ENCODE data around the gene FBXO41. TPM values are rescaled to one million over a fixed set of nuclear protein-coding genes. Genes with fewer than 3 reads are reported as not detected.

FBXO41 gene
- total and polyA plus RNA-seq, 10 of the 15 experiments (the other 5 are each of a cell fraction or from before 2014, with no cell fraction given), result 1.9 to 38.9 (median 11.3) TPM

DNA sequence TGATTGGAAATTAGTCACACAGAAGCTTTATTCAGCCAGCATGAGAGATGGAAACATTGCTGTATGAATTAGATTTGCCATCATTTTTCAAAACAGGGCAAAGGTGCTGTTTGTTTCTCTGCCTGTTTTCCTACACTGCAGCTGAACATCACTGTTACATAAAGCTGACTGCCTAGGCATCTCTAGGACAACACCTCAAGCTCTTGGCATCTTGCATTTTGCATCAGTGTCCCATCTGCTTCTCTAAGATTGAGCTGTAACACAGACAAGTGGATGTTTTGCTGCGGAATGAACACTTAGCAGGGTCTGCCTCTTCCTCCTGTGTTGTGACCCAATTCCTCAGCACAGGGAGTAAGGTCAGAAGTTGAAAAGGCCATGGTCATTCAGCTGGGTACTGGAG is 45.3 kb downstream of the FBXO41 start:
- no peaks in the 10 kb centered on the region for H3K27me3 ChIP-seq (replicated peaks in 1 of 2; ENCODE audit: control insufficient read depth in 2 of 2, insufficient read depth in 2 of 2, low read length in 1 of 2)
- in situ Hi-C loops (cut with MboI) (no loop called here), intact Hi-C loops (cut with micrococcal nuclease; ENCODE audit: unreplicated experiment) (no loop called here)
- SMC1A ChIA-PET (ENCODE audit: uncharacterized antibody, unreplicated experiment), result interaction anchor here (0.6 to 5.2 kb wide), 7 partner anchors 8 to 255 kb away, joined by 3 to 39 read pairs (median 3); no protein-coding TSS in a partner anchor
- CTCF ChIA-PET, result interaction anchor here (0.8 to 9.8 kb wide), 5 partner anchors 10 to 178 kb away, joined by 3 to 99 read pairs (median 3); partner anchors contain the start of gene EGR4
- no peak for ATAC-seq
- H3K36me3 ChIP-seq (ENCODE audit: control insufficient read depth in 2 of 2, insufficient read depth in 2 of 2, low read length in 1 of 2), result peaks cover 4 to 26% of the 10 kb centered on the region in 2 experiments
- no peak overlapping the region for H3K27ac ChIP-seq (ENCODE audit: control insufficient read depth, insufficient read depth)
- H4K20me1 ChIP-seq (ENCODE audit: control insufficient read depth, insufficient read depth), result 0 out of 2 replicates have a peak, but pooled peaks cover 4% of the 10 kb centered on the region
- H3K4me1 ChIP-seq (ENCODE audit: control insufficient read depth, insufficient read depth, low read length), result no peaks in the 10 kb centered on the region
- 100% methylated on average over 1 of the region's 1 CpG for WGBS (ENCODE audit: insufficient coverage, insufficient replicate concordance, low lambda C conversion rate, missing lambda C conversion rate)
- RAD21 ChIA-PET (ENCODE audit: unreplicated experiment), result no interaction called here
- FAIRE-seq, result no peak
- no peak overlapping the region; the same call in 1 of the 2 replicates for H3K4me3 ChIP-seq
- H3K9me3 ChIP-seq (replicated peaks; ENCODE audit: control insufficient read depth, insufficient read depth, low read length), result no peaks in the 10 kb centered on the region
- DNase-seq (ENCODE audit: low read depth, low spot score), result no peak
- BruUV-seq (replicated peaks), result no TSS peak
- no peak overlapping the region for H3K4me2 ChIP-seq (ENCODE audit: control insufficient read depth, insufficient read depth)
- no peak overlapping the region for H3K9ac ChIP-seq (ENCODE audit: control insufficient read depth, insufficient read depth, low read length)
- H2AFZ ChIP-seq (ENCODE audit: control insufficient read depth, low read depth, low read length), result no peak overlapping the region
- H3K79me2 ChIP-seq (ENCODE audit: control insufficient read depth, insufficient read depth, low read length), result peaks cover 71% of the 10 kb centered on the region
- POLR2A ChIA-PET, result interaction anchor here (0.5 to 0.9 kb wide), 3 partner anchors 9 to 375 kb away, joined by 3 to 7 read pairs (median 6); partner anchors contain the start of gene SMYD5
- TF ChIP-seq, protein P1, sequence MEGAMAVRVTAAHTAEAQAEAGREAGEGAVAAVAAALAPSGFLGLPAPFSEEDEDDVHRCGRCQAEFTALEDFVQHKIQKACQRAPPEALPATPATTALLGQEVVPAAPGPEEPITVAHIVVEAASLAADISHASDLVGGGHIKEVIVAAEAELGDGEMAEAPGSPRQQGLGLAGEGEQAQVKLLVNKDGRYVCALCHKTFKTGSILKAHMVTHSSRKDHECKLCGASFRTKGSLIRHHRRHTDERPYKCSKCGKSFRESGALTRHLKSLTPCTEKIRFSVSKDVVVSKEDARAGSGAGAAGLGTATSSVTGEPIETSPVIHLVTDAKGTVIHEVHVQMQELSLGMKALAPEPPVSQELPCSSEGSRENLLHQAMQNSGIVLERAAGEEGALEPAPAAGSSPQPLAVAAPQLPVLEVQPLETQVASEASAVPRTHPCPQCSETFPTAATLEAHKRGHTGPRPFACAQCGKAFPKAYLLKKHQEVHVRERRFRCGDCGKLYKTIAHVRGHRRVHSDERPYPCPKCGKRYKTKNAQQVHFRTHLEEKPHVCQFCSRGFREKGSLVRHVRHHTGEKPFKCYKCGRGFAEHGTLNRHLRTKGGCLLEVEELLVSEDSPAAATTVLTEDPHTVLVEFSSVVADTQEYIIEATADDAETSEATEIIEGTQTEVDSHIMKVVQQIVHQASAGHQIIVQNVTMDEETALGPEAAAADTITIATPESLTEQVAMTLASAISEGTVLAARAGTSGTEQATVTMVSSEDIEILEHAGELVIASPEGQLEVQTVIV (IDR thresholded peaks at IDR 0.05; ENCODE audit: borderline replicate concordance, partially characterized antibody), result no peak
- TF ChIP-seq CBX3 (IDR thresholded peaks at IDR 0.05; ENCODE audit: borderline replicate concordance, low read depth), result no peak
- no peak for TF ChIP-seq ZBTB4 (CRISPR knock-in tag; IDR thresholded peaks at IDR 0.05)
- TF ChIP-seq E2F4 (IDR thresholded peaks at IDR 0.05; ENCODE audit: low read depth, low read length), result no peak
- TF ChIP-seq, protein P2, sequence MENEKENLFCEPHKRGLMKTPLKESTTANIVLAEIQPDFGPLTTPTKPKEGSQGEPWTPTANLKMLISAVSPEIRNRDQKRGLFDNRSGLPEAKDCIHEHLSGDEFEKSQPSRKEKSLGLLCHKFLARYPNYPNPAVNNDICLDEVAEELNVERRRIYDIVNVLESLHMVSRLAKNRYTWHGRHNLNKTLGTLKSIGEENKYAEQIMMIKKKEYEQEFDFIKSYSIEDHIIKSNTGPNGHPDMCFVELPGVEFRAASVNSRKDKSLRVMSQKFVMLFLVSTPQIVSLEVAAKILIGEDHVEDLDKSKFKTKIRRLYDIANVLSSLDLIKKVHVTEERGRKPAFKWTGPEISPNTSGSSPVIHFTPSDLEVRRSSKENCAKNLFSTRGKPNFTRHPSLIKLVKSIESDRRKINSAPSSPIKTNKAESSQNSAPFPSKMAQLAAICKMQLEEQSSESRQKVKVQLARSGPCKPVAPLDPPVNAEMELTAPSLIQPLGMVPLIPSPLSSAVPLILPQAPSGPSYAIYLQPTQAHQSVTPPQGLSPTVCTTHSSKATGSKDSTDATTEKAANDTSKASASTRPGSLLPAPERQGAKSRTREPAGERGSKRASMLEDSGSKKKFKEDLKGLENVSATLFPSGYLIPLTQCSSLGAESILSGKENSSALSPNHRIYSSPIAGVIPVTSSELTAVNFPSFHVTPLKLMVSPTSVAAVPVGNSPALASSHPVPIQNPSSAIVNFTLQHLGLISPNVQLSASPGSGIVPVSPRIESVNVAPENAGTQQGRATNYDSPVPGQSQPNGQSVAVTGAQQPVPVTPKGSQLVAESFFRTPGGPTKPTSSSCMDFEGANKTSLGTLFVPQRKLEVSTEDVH (IDR thresholded peaks at IDR 0.05; ENCODE audit: low read depth, partially characterized antibody), result no peak
- TF ChIP-seq LARP7 (IDR thresholded peaks at IDR 0.05), result no peak
- TF ChIP-seq, protein P3, sequence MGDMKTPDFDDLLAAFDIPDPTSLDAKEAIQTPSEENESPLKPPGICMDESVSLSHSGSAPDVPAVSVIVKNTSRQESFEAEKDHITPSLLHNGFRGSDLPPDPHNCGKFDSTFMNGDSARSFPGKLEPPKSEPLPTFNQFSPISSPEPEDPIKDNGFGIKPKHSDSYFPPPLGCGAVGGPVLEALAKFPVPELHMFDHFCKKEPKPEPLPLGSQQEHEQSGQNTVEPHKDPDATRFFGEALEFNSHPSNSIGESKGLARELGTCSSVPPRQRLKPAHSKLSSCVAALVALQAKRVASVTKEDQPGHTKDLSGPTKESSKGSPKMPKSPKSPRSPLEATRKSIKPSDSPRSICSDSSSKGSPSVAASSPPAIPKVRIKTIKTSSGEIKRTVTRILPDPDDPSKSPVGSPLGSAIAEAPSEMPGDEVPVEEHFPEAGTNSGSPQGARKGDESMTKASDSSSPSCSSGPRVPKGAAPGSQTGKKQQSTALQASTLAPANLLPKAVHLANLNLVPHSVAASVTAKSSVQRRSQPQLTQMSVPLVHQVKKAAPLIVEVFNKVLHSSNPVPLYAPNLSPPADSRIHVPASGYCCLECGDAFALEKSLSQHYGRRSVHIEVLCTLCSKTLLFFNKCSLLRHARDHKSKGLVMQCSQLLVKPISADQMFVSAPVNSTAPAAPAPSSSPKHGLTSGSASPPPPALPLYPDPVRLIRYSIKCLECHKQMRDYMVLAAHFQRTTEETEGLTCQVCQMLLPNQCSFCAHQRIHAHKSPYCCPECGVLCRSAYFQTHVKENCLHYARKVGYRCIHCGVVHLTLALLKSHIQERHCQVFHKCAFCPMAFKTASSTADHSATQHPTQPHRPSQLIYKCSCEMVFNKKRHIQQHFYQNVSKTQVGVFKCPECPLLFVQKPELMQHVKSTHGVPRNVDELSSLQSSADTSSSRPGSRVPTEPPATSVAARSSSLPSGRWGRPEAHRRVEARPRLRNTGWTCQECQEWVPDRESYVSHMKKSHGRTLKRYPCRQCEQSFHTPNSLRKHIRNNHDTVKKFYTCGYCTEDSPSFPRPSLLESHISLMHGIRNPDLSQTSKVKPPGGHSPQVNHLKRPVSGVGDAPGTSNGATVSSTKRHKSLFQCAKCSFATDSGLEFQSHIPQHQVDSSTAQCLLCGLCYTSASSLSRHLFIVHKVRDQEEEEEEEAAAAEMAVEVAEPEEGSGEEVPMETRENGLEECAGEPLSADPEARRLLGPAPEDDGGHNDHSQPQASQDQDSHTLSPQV (IDR thresholded peaks at IDR 0.05), result no peak
- TF ChIP-seq TBL1XR1 (IDR thresholded peaks at IDR 0.05; ENCODE audit: low read depth, low read length), result no peak
- no peak for TF ChIP-seq RUNX3 (IDR thresholded peaks at IDR 0.05; ENCODE audit: low read length)

All from GM12878 (cell line).